WI38 (cell line): ENCODE results near the gene NF1.

Experiments
- H3K4me3 ChIP-seq: 2 replicates; pipeline ENCODE4 v1.5.1; 2011; ENCODE audit warnings: low read depth, mild to moderate bottlenecking, control low read depth, low read length
- TF ChIP-seq, protein P1 (sequence below): IDR thresholded peaks from 2 replicates; pipeline ENCODE4 v1.5.1; 2012; ENCODE audit warnings: low read depth, mild to moderate bottlenecking, control low read depth, low read length

Gene NF1

DNA sequence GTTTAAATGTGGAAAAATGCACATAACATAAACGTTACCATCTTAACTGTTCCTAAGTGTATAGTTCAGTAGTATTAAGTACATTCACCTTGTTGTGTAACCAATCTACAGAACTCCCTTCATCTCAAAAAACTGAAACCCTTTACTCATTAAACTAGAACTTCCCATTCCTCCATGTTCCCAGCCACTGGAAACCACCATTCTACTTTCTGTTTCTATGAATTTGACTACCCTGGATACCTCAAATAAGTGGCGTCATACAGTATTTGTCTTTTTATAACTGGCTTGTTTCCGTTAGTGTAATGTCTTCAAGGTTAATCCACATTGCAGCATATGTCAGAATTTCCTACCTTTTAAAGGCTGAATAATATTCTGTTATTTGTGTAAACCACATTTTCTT lies 38.2 kb downstream of the NF1 start:
- H3K4me3 ChIP-seq, result no peak overlapping the region
- TF ChIP-seq, protein P1, sequence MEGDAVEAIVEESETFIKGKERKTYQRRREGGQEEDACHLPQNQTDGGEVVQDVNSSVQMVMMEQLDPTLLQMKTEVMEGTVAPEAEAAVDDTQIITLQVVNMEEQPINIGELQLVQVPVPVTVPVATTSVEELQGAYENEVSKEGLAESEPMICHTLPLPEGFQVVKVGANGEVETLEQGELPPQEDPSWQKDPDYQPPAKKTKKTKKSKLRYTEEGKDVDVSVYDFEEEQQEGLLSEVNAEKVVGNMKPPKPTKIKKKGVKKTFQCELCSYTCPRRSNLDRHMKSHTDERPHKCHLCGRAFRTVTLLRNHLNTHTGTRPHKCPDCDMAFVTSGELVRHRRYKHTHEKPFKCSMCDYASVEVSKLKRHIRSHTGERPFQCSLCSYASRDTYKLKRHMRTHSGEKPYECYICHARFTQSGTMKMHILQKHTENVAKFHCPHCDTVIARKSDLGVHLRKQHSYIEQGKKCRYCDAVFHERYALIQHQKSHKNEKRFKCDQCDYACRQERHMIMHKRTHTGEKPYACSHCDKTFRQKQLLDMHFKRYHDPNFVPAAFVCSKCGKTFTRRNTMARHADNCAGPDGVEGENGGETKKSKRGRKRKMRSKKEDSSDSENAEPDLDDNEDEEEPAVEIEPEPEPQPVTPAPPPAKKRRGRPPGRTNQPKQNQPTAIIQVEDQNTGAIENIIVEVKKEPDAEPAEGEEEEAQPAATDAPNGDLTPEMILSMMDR, result no peak

DNA sequence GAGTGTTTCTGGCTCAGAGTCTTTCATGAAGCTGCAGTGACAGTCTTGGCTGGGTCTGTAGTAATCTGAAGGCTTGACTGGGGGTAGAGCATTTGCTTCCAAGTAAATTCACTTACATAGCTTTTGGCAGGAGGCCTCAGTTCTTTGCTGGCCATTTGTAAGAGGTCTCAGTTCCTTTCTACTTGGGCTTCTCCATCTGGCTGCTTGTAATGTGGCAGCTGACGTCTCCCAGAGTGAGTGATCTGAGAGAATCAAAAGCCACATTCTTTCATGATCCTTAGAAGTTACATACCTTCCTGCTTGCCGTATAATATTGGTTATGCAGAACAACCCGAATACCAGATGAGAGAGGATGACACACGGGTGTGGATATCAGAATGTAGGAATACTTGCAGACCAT lies 39.8 kb downstream of the NF1 start:
- no peak overlapping the region for H3K4me3 ChIP-seq
- TF ChIP-seq, protein P1, result no peak

DNA sequence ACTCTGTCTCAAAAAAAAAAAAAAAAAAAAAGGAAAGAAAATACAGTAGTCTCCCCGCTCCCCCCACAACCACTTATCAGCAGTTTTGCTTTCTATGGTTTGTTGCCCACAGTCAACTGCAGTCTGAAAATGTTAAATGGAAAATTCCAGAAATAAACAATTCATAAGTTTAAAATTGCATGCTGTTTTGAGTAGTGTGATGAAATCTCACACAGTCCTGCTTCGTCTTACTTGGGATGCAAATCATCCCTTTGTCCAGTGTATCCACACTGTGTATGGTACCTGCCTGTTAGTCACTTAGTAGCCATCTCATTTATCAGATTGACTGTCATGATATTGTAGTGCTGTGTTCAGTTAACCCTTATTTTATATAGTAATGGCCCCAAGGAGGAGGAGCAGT lies 41.5 kb downstream of the NF1 start:
- TF ChIP-seq, protein P1, result no peak
- H3K4me3 ChIP-seq, result no peak overlapping the region

DNA sequence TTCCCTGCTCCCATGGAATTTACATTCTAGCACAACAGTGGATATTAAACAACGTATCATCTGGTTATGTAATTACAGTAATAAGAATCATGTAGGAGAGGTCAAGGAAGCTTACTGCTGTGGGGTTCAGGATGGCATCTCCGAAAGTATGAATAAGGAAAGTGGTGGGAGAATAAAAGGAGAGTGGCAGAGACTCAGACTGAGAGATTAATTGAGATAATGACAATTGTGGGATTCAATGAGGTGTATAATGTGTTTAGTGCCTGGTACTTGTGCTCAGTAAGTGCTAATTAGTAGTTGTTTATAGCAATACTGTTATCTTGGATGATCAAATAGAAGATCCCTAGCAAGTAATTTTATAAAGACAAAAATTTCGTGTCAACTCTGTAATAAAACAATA lies 45.3 kb downstream of the NF1 start:
- TF ChIP-seq, protein P1, result no peak
- no peak overlapping the region for H3K4me3 ChIP-seq

DNA sequence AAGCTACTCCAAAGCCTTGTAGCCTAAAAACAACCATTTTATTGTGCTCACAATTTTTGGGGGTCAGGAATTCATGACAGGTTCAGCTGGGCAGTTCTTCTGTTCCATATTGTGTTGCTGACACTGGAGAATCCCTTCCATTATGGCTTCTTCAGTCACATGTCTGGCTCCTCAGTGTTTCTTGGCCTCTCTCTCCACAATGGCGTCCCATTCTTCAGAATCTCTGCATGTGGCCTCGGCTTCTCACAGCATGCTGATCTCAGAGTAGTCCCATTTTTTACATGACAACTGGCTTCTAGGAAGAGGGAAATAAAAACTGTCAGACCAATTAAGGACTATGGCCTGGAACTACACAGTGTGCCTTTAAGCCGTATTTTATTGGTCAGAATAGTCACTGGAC lies 49.7 kb downstream of the NF1 start:
- TF ChIP-seq, protein P1, result no peak
- H3K4me3 ChIP-seq, result no peak overlapping the region

GRCh38 chr17:31144836-31145235 lies 50.1 kb downstream of the NF1 start:
- H3K4me3 ChIP-seq, result no peak overlapping the region
- TF ChIP-seq, protein P1, result no peak

GRCh38 chr17:31147507-31148202 lies 52.9 kb downstream of the NF1 start:
- H3K4me3 ChIP-seq, result no peak overlapping the region
- TF ChIP-seq, protein P1, result no peak
